Measurements from ENCODE around the gene FTO.

DNA sequence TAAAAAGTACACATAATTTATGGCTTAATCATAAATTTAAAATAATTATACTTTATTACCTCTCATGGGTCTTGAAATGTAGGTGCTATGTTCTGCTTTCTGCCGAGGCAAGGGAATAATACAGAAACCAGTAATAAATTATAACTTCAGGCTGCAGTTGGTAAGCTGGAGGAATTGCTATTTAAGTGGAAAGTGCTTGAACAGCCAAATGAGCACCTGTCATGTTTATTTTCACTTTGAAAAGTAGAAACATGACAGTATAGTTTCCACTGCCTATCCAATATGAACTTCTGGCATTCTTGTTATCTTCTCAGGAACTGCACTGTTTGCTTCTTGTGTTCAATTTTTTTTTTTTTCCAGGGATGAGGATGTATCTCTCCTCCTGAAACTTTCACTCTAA lies 146.0 kb downstream of the FTO start:
- TF ChIP-seq GATA2 (IDR thresholded peaks at IDR 0.05; ENCODE audit: low read depth, low read length) (no peak), GATA3 (IDR thresholded peaks at IDR 0.05; ENCODE audit: low read depth, low read length) (no peak)
